Measurements from ENCODE around the gene CKM.

GRCh38 chr19:45303269-45304060 lies 19.2 kb downstream of the CKM start:
- TF ChIP-seq YY1 (IDR thresholded peaks at IDR 0.05; ENCODE audit: insufficient read depth, insufficient read length) (no peak), SUZ12 (IDR thresholded peaks at IDR 0.05; ENCODE audit: extremely low read depth, insufficient read depth, insufficient read length) (no peak), ZNF274 (IDR thresholded peaks at IDR 0.05; ENCODE audit: low read depth, low read length) (no peak)
